K562 (cell line): ENCODE measurements around the gene FRRS1.

Experiments
- HBP1 ChIP-seq: fragments of 450-650 bp; formaldehyde crosslinking; IDR thresholded peaks from 2 replicates; pipeline ENCODE4 v1.4.0; 2022; ENCODE audit warnings: missing genetic modification characterization
- MAFG ChIP-seq: fragments of 450-650 bp; conservative IDR thresholded peaks from 2 replicates; pipeline ENCODE4 v1.6.1; 2016; ENCODE audit warnings: missing genetic modification characterization, missing compliant biosample characterization
- POLR2A ChIP-seq: fragments of 450-650 bp; conservative IDR thresholded peaks from 2 replicates; pipeline ENCODE4 v1.6.1; 2016
- RAD21 ChIP-seq, 2 experiments: fragments of 250-450 bp in 1 of 2; fragments of 450-650 bp in 1 of 2; sonication (Bioruptor Pico) in 1 of 2; formaldehyde crosslinking in 1 of 2; IDR thresholded peaks in 1 of 2; conservative IDR thresholded peaks in 1 of 2; 2 replicates each; pipeline versions ENCODE4 v1.4.0 to v1.8.0; 2020 to 2022; ENCODE audit warnings: mild to moderate bottlenecking in 2 of 2, moderate library complexity in 1 of 2
- RNF2 ChIP-seq: sonication (generic); IDR thresholded peaks from 2 replicates; pipeline ENCODE4 v1.6.1; 2016
- ZNF830 ChIP-seq: fragments of 250-450 bp; sonication (Bioruptor Pico); IDR thresholded peaks from 2 replicates; pipeline ENCODE4 v1.5.0; 2021; ENCODE audit warnings: mild to moderate bottlenecking
- TF ChIP-seq, protein P1 (sequence below): sonication (generic); formaldehyde crosslinking; IDR thresholded peaks from 2 replicates; pipeline ENCODE4 v1.5.0; 2020; ENCODE audit warnings: missing genetic modification reagents

DNA sequence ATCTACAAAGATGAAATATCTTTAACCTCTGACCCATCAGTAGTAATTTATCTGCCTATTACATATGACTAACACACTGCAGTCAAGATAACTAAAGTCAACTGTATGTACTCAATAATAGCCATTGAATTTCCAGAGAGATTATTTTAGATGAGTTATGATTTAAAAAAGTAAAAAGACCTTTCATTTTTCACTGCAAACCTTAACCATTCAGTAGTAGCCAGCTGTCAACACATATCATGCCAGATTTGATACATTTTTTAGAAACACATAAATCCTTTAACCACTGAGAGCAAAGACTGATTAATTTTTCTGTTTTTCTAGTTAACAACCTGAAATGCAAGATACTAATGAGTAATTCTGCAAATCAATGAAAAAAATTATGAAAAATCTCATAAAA, 89.6 kb downstream of the FRRS1 start:
- no peak for TF ChIP-seq POLR2A
- TF ChIP-seq HBP1 (CRISPR knock-in tag) = no peak
- no peak for TF ChIP-seq ZNF830 (CRISPR knock-in tag)
- TF ChIP-seq RAD21 (CRISPR knock-in tag; conservative IDR thresholded peaks at IDR 0.05 in 1 of 2, IDR thresholded peaks at IDR 0.05 in 1 of 2) = no peak
- TF ChIP-seq, protein P1, sequence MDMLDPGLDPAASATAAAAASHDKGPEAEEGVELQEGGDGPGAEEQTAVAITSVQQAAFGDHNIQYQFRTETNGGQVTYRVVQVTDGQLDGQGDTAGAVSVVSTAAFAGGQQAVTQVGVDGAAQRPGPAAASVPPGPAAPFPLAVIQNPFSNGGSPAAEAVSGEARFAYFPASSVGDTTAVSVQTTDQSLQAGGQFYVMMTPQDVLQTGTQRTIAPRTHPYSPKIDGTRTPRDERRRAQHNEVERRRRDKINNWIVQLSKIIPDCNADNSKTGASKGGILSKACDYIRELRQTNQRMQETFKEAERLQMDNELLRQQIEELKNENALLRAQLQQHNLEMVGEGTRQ (CRISPR knock-in tag) = no peak
- TF ChIP-seq RNF2 = no peak
- TF ChIP-seq MAFG (tag) = no peak
